Uterus (tissue), 4 donors: ENCODE data around the gene SH3PXD2A. TPM values are rescaled to one million over a fixed set of nuclear protein-coding genes. Genes with fewer than 3 reads are reported as not detected.

ENCODE experiments used
- DNase-seq, 2 donors: peaks; one replicate each; pipeline ENCODE4 v3.0.0-alpha.2; 2019 to 2020
- H3K27ac ChIP-seq, 2 donors: fragments of 200-600 bp; sonication (generic); 1 replicate in 1 of 2; 2 replicates in 1 of 2; pipeline ENCODE4 v1.5.1; 2016 to 2018
- H3K27me3 ChIP-seq, 2 donors: fragments of 200-600 bp; sonication (generic); one replicate each; pipeline ENCODE4 v1.5.1; 2018 to 2019; ENCODE audit warnings: control low read depth in 1 of 2
- H3K36me3 ChIP-seq, 2 donors: fragments of 200-600 bp; sonication (generic); one replicate each; pipeline ENCODE4 v1.5.1; 2019; ENCODE audit warnings: control low read depth in 1 of 2
- H3K4me1 ChIP-seq, 2 donors: fragments of 200-600 bp; sonication (generic); one replicate each; pipeline ENCODE4 v1.5.1; 2018 to 2019; ENCODE audit warnings: control low read depth in 1 of 2
- H3K4me3 ChIP-seq, 2 donors: fragments of 200-600 bp; sonication (generic); 1 replicate in 1 of 2; 2 replicates in 1 of 2; pipeline ENCODE4 v1.5.1; 2018 to 2019; ENCODE audit warnings: mild to moderate bottlenecking in 1 of 2
- H3K9me3 ChIP-seq, 2 donors: fragments of 200-600 bp; sonication (generic); one replicate each; pipeline ENCODE4 v1.5.1; 2019; ENCODE audit warnings: control low read depth in 1 of 2
- POLR2A ChIP-seq, 2 donors: fragments of 450-650 bp; IDR thresholded peaks; one replicate each; pipeline ENCODE4 v1.6.1; 2016; ENCODE audit warnings: antibody characterized with exemption in 2 of 2, mild to moderate bottlenecking in 1 of 2, moderate library complexity in 1 of 2
- intact Hi-C: fragments of 100-400 bp; cut with DNase I; formaldehyde crosslinking; loops from one replicate; pipeline ENCODE4 v1.15.1; 2023; ENCODE audit warnings: low total_unique reads
- total RNA-seq, 4 donors: library from RNA; depleted of rRNA in 3 of 4; stranded (reverse); fragments of >200 nt in 3 of 4; gene quantifications; one replicate each; pipeline versions ENCODE4 v1.1.0 to v1.2.4, GENCODE V29; 2014 to 2023
- TF ChIP-seq, protein P1 (sequence below), 4 experiments: fragments of 200-600 bp in 2 of 4; fragments of 450-650 bp in 2 of 4; sonication (generic) in 2 of 4; IDR thresholded peaks; one replicate each; pipeline ENCODE4 v1.5.1; 2016 to 2019; ENCODE audit warnings: antibody characterized with exemption in 4 of 4, mild to moderate bottlenecking in 2 of 4, moderate library complexity in 1 of 4
- donor health status: DM: yes; HTN: yes; CAD: no.

SH3PXD2A gene
- total RNA-seq, 4 donors from 2014 or later, result 12.6 to 117 (median 46.6) TPM

DNA sequence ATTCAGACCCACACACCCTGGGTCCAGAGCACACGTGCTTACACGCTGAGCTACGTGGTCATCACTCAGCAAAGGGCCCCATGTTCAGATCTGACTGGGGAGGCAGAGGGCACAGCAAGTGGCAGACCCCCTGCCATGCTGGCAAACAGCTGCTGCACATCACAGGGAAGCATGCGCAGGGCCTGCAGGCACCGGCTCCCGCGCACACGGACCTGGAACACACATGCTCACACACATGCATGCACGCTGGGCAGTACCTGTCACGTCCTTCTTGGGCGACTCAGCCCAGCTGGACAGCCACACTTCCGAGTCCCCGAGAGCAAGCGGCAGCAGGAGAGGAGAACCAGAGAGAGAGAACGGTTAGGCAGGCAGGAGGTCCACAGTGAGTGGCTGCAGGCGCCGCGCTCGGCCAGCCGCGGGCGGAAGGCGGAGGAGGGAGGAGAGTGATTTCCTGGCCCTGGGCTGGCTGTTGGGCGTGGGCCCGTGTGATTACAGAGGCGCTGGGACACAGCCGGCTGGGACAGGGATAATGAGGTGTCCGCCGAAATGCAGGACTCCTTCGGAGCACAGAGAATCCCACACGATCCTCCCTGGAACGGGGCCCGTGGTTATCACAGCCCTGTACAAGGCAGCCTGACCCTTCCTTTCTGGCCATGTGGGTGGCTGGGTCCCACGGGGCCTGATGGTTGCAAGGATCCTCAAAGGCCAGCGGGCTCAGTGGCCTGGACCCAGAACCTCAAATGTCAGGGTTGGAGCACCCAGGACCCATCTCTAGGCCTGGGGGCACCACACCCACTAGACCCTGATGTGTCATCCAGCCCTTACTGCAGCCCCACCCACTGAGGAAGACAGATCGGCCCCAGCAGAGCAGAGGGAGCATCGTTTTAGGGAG is 186.8 kb downstream of the SH3PXD2A start:
- DNase-seq, result peak; percentile 79 to 86

DNA sequence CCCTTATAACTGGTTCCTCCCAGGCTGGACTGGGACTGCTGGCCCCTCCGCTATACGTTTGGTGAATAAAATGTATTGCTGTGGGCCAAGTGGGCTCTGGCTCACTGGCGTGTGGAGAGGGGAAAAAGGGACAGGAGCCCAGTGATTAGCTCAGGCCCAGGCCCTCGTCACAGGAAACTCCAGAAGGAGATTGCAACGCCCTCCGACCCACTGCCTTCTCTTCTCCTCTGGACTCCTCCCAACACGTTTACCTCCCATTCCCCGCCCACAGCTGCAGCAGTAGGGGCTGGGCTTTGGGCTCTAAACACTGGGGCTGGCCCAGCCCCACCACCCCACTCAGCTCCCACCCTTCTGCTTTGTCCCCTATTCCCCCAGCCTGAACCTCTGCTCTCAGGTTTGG is 188.0 kb downstream of the SH3PXD2A start:
- no peak overlapping the region for H3K4me3 ChIP-seq
- peak; percentile 59 to 60 for DNase-seq

More for the DNA sequence above, 186.8 kb downstream of the SH3PXD2A start:
- intact Hi-C loops, result no loop called here
- Histone ChIP-seq H3K36me3 (no peaks in the 10 kb centered on the region), H3K4me3 (peak overlapping the region; percentile 13 to 30), H3K4me1 (peaks cover 4 to 17% of the 10 kb centered on the region in 2 donors), H3K27me3 (no peaks in the 10 kb centered on the region), H3K27ac (peak overlapping the region; percentile 66 to 76), H3K9me3 (no peaks in the 10 kb centered on the region)
- TF ChIP-seq, protein P1, sequence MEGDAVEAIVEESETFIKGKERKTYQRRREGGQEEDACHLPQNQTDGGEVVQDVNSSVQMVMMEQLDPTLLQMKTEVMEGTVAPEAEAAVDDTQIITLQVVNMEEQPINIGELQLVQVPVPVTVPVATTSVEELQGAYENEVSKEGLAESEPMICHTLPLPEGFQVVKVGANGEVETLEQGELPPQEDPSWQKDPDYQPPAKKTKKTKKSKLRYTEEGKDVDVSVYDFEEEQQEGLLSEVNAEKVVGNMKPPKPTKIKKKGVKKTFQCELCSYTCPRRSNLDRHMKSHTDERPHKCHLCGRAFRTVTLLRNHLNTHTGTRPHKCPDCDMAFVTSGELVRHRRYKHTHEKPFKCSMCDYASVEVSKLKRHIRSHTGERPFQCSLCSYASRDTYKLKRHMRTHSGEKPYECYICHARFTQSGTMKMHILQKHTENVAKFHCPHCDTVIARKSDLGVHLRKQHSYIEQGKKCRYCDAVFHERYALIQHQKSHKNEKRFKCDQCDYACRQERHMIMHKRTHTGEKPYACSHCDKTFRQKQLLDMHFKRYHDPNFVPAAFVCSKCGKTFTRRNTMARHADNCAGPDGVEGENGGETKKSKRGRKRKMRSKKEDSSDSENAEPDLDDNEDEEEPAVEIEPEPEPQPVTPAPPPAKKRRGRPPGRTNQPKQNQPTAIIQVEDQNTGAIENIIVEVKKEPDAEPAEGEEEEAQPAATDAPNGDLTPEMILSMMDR (IDR thresholded peaks at IDR 0.05), result no peak
- peak in 1 of 2 donors; percentile 25 for TF ChIP-seq POLR2A (IDR thresholded peaks at IDR 0.05)

DNA sequence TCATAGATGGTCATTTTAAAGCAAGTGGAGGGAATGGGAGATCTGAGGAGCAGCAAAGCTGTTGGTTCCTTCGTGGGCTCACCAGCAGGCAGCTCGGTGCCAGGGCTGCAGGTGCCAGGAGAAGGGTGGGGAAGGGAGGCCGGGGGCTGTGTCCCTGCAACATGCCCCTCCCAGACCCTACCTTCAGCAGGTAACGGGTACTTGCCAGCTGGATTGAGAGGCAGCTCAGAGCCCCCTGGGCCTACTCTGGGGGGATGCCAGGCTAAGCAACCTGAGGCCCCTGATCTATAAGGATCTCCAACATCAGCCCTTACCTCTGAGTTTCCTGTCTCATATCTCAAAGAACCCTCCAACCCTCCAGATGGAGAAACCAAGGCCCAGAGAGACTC is 188.6 kb downstream of the SH3PXD2A start:
- TF ChIP-seq, protein P1 (IDR thresholded peaks at IDR 0.05), result no peak
- no peak for TF ChIP-seq POLR2A (IDR thresholded peaks at IDR 0.05)
- Histone ChIP-seq H3K36me3 (no peaks in the 10 kb centered on the region), H3K9me3 (no peaks in the 10 kb centered on the region), H3K4me1 (peaks cover 4 to 19% of the 10 kb centered on the region in 2 donors), H3K27me3 (no peaks in the 10 kb centered on the region), H3K27ac (peak overlapping the region; percentile 66 to 76), H3K4me3 (no peak overlapping the region)
- DNase-seq, result no peak
- intact Hi-C loops, result no loop called here

More for the DNA sequence above, 188.0 kb downstream of the SH3PXD2A start:
- H3K27ac ChIP-seq, result peak overlapping the region; percentile 66 to 76
- H3K4me1 ChIP-seq, result peaks cover 4 to 19% of the 10 kb centered on the region in 2 donors
- H3K36me3 ChIP-seq, result no peaks in the 10 kb centered on the region
- intact Hi-C loops, result no loop called here
- no peak for TF ChIP-seq POLR2A (IDR thresholded peaks at IDR 0.05)
- H3K27me3 ChIP-seq, result no peaks in the 10 kb centered on the region
- H3K9me3 ChIP-seq, result no peaks in the 10 kb centered on the region

DNA sequence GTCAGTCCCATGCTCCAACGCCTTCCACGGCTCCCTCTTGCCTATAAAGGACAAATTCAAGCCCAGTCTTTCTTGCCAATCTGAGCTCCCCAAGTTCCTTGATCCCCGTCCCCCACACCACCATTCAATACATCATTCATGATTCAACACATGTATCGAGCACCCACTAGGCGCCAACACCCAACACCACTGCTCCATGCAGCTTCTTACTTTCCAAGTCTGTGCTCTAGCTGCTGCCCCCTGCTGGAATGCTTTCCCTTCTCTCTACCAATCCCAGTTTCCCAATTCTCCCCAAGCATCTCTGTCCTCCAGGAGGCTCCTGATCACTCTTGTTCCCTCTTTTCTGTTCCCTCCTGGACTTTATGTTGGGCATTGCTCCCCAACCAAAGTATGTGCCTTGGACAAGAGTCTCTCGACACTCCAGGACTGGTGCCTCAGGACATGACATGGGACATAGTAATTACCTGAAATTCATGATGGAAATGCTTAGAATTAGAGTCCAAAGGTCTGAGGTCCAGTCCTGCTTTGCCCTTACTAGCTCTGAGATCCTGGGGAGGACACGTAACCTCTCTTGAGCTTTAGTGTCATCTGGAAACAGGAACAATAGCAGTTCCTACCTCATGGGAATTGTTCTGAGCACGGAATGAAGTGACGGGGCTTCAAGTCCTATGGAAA is 189.2 kb downstream of the SH3PXD2A start:
- Histone ChIP-seq H3K9me3 (no peaks in the 10 kb centered on the region), H3K36me3 (no peaks in the 10 kb centered on the region), H3K4me1 (peaks cover 4 to 19% of the 10 kb centered on the region in 2 donors), H3K27ac (peak overlapping the region; percentile 66 to 76), H3K4me3 (no peak overlapping the region), H3K27me3 (no peaks in the 10 kb centered on the region)
- DNase-seq, result no peak
- TF ChIP-seq POLR2A (IDR thresholded peaks at IDR 0.05), result no peak
- TF ChIP-seq, protein P1 (IDR thresholded peaks at IDR 0.05), result peak in 1 of 4 experiments; percentile 28
- intact Hi-C loops, result no loop called here

DNA sequence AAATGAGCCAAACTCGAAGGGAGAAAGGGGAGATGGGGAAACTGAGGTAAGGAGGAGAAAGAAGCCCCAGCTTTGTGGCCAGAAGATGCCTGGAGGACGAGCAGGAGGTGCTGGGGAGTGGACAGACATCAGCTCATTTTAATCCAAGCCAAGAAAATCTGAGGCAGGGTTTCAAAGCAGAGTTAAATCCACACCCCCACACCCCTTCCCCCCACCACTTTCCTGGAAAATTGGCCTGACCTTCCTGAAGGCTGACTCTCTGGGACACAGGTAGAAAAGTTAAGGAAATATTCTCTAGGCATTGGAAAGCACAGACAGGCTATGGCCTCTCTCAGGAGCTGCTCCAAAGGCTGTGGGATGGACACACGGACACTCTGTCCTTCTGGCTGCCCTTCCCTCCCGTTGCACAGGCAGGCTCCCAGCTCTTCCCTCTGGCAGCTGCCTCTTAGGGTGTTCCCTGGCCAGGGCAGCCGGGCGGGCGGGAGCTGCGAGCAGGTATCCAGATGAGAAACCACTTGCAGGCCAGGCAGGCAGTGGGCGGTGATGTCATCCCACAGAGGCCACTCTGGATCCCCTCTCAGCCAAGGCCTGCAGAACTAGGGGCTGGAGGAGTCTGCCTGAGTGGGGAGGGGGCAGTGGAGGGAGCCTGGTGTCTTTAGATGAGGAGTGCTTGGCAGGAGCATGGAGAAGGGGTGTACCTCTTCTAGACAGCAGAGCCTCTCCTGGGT is 190.1 kb downstream of the SH3PXD2A start:
- intact Hi-C loops, result no loop called here
- Histone ChIP-seq H3K27me3 (no peaks in the 10 kb centered on the region), H3K9me3 (no peaks in the 10 kb centered on the region), H3K4me3 (no peak overlapping the region), H3K36me3 (no peaks in the 10 kb centered on the region), H3K4me1 (peaks cover 4 to 19% of the 10 kb centered on the region in 2 donors), H3K27ac (peak overlapping the region; percentile 57 to 66)
- TF ChIP-seq, protein P1 (IDR thresholded peaks at IDR 0.05), result no peak
- TF ChIP-seq POLR2A (IDR thresholded peaks at IDR 0.05), result no peak
- no peak for DNase-seq
